DND-41 (cell line): ENCODE results near the gene ZNF473.

ENCODE experiments used
- ATAC-seq: fragments of 200-7000 bp; cut with Tn5 transposase; 3 replicates; pipeline ENCODE4 v1.9.1; 2021; ENCODE audit warnings: low read depth; ENCODE audit not compliant: insufficient read depth
- DNase-seq: peaks from one replicate; pipeline ENCODE4 v3.0.0-alpha.2; 2020
- H2AFZ ChIP-seq: 2 replicates; pipeline ENCODE4 v1.6.0; 2012; ENCODE audit warnings: low read depth, low read length
- H3K27ac ChIP-seq: 2 replicates; pipeline ENCODE4 v1.5.1; 2012; ENCODE audit warnings: low read length, inconsistent platforms
- H3K27me3 ChIP-seq: fragments of 200-600 bp; sonication (generic); 2 replicates; pipeline ENCODE4 v1.6.0; 2012; ENCODE audit warnings: low read length, mild to moderate bottlenecking, inconsistent platforms; ENCODE audit not compliant: insufficient read depth, poor library complexity
- H3K36me3 ChIP-seq: 2 replicates; pipeline ENCODE4 v1.5.1; 2012; ENCODE audit warnings: low read length, inconsistent platforms; ENCODE audit not compliant: insufficient read depth
- H3K4me1 ChIP-seq: 2 replicates; pipeline ENCODE4 v1.5.1; 2012; ENCODE audit warnings: mild to moderate bottlenecking, low read length; ENCODE audit not compliant: insufficient read depth
- H3K4me2 ChIP-seq: 2 replicates; pipeline ENCODE4 v1.6.0; 2012; ENCODE audit warnings: mild to moderate bottlenecking, moderate library complexity, low read length, inconsistent platforms; ENCODE audit not compliant: insufficient read depth
- H3K4me3 ChIP-seq, 2 experiments: fragments of 200-600 bp in 1 of 2; shearing (Covaris generic) in 1 of 2; 2 replicates each; pipeline ENCODE4 v1.5.1; 2012 to 2016; ENCODE audit warnings: inconsistent platforms in 2 of 2, low read length in 2 of 2, mild to moderate bottlenecking in 2 of 2, low read depth in 1 of 2, moderate library complexity in 1 of 2
- H3K79me2 ChIP-seq: 2 replicates; pipeline ENCODE4 v1.6.0; 2012; ENCODE audit warnings: low read length, inconsistent platforms; ENCODE audit not compliant: insufficient read depth
- H3K9ac ChIP-seq: 2 replicates; pipeline ENCODE4 v1.6.0; 2012; ENCODE audit warnings: low read depth, mild to moderate bottlenecking, inconsistent platforms, low read length, moderate library complexity
- H3K9me3 ChIP-seq: 2 replicates; pipeline ENCODE4 v1.5.1; 2012; ENCODE audit warnings: low read length, moderate library complexity, mild to moderate bottlenecking, inconsistent platforms; ENCODE audit not compliant: insufficient read depth, severe bottlenecking
- H4K20me1 ChIP-seq: 2 replicates; pipeline ENCODE4 v1.6.0; 2012; ENCODE audit warnings: low read length; ENCODE audit not compliant: insufficient read depth
- CTCF ChIP-seq: IDR thresholded peaks from 2 replicates; pipeline ENCODE4 v1.5.1; 2012; ENCODE audit warnings: borderline replicate concordance, low read length, moderate library complexity, mild to moderate bottlenecking; ENCODE audit not compliant: poor library complexity, severe bottlenecking; ENCODE audit errors: extremely low read depth
- EZH2 ChIP-seq: IDR thresholded peaks from 3 replicates; pipeline ENCODE4 v1.6.1; 2012; ENCODE audit warnings: borderline replicate concordance, low read depth, mild to moderate bottlenecking, moderate library complexity, low read length, inconsistent platforms; ENCODE audit not compliant: severe bottlenecking

ZNF473 gene

GRCh38 chr19:49977881-49978280, 47.9 kb upstream of the ZNF473 start:
- Histone ChIP-seq H3K9me3 (no peaks in the 10 kb centered on the region), H3K9ac (no peak overlapping the region), H4K20me1 (peaks cover 18% of the 10 kb centered on the region), H3K4me2 (no peak overlapping the region), H3K4me1 (no peaks in the 10 kb centered on the region), H3K27me3 (no peaks in the 10 kb centered on the region), H3K4me3 (no peak overlapping the region), H3K27ac (no peak overlapping the region), H2AFZ (no peak overlapping the region), H3K79me2 (no peaks in the 10 kb centered on the region), H3K36me3 (peaks cover 26% of the 10 kb centered on the region)
- no peak for ATAC-seq
- no peak for DNase-seq
- TF ChIP-seq EZH2, result no peak
- no peak for TF ChIP-seq CTCF

GRCh38 chr19:49978324-49978723, 47.5 kb upstream of the ZNF473 start:
- Histone ChIP-seq H3K9ac (no peak overlapping the region), H3K27me3 (no peaks in the 10 kb centered on the region), H3K79me2 (no peaks in the 10 kb centered on the region), H3K9me3 (no peaks in the 10 kb centered on the region), H2AFZ (no peak overlapping the region), H3K4me1 (no peaks in the 10 kb centered on the region), H3K27ac (no peak overlapping the region), H4K20me1 (peaks cover 17% of the 10 kb centered on the region), H3K4me3 (no peak overlapping the region), H3K4me2 (no peak overlapping the region), H3K36me3 (peaks cover 26% of the 10 kb centered on the region)
- DNase-seq (no peak), ATAC-seq (no peak)
- TF ChIP-seq CTCF (no peak), EZH2 (no peak)

- H3K27me3 ChIP-seq, result no peaks in the 10 kb centered on the region
These were observed 43.9 kb upstream of the ZNF473 start for GRCh38 chr19:49981603-49982593.

More at GRCh38 chr19:49981603-49982593, 43.9 kb upstream of the ZNF473 start:
- Histone ChIP-seq H3K36me3 (peaks cover 50% of the 10 kb centered on the region), H3K9me3 (no peaks in the 10 kb centered on the region), H3K79me2 (no peaks in the 10 kb centered on the region), H2AFZ (no peak overlapping the region), H3K4me3 (no peak overlapping the region), H3K4me1 (no peaks in the 10 kb centered on the region), H3K27ac (no peak overlapping the region), H3K9ac (no peak overlapping the region), H3K4me2 (no peak overlapping the region), H4K20me1 (peaks cover 37% of the 10 kb centered on the region)
- TF ChIP-seq CTCF, result no peak
- TF ChIP-seq EZH2, result no peak
- DNase-seq, result no peak
- ATAC-seq, result no peak
